Lower lobe of right lung (tissue), 2 donors: ENCODE measurements around the gene FHIT. TPM values are rescaled to one million over a fixed set of nuclear protein-coding genes. Genes with fewer than 3 reads are reported as not detected.

Source experiments
- ATAC-seq, 2 donors: fragments of 200-7000 bp; cut with Tn5 transposase; one replicate each; pipeline ENCODE4 v1.9.1; 2020 to 2022; ENCODE audit warnings: mild to moderate bottlenecking in 2 of 2, moderate library complexity in 2 of 2
- DNase-seq: peaks from one replicate; pipeline ENCODE4 v3.0.0-alpha.2; 2020
- H3K27ac ChIP-seq: fragments of 200-600 bp; one replicate; pipeline ENCODE4 v1.8.0; 2022
- H3K27me3 ChIP-seq: fragments of 200-600 bp; one replicate; pipeline ENCODE4 v1.8.0; 2022; ENCODE audit warnings: low read depth
- H3K36me3 ChIP-seq: fragments of 200-600 bp; one replicate; pipeline ENCODE4 v1.8.0; 2022; ENCODE audit warnings: mild to moderate bottlenecking
- H3K4me1 ChIP-seq: fragments of 200-600 bp; one replicate; pipeline ENCODE4 v1.8.0; 2022
- H3K4me3 ChIP-seq: fragments of 200-600 bp; one replicate; pipeline ENCODE4 v1.8.0; 2022; ENCODE audit warnings: mild to moderate bottlenecking
- H3K9me3 ChIP-seq: fragments of 200-600 bp; one replicate; pipeline ENCODE4 v1.8.0; 2022
- CTCF ChIP-seq: fragments of 200-600 bp; IDR thresholded peaks from one replicate; pipeline ENCODE4 v1.8.0; 2022; ENCODE audit warnings: antibody characterized with exemption, mild to moderate bottlenecking
- intact Hi-C: fragments of 100-400 bp; cut with DNase I; formaldehyde crosslinking; loops from one replicate; pipeline ENCODE4 v1.11.0; 2022
- total RNA-seq: library from RNA; stranded (reverse); fragmentation: NEBNext Ultra II Directional; extraction: Animal tissue kit (Norgen Biotek cat#: 25700); gene quantifications from one replicate; pipeline ENCODE4 v1.2.1, GENCODE V29; 2021
- donor health status: DM: no; HTN: yes; CAD: no; lungs with severe emphysema.

The FHIT gene
- total RNA-seq, 1 donor from 2014 or later, result 10.3 TPM

- H3K27me3 ChIP-seq, result no peaks in the 10 kb centered on the region
- H3K4me1 ChIP-seq, result no peaks in the 10 kb centered on the region
- H3K36me3 ChIP-seq, result no peaks in the 10 kb centered on the region
- H3K4me3 ChIP-seq, result no peak overlapping the region
- no peaks in the 10 kb centered on the region for H3K9me3 ChIP-seq
- H3K27ac ChIP-seq, result no peak overlapping the region
- no peak for DNase-seq
- no peak for TF ChIP-seq CTCF
- intact Hi-C loops, result no loop called here
- ATAC-seq, result no peak
Observed at GRCh38 chr3:60531759-60532158, 719.5 kb downstream of the FHIT start.

GRCh38 chr3:60528651-60529050, 722.6 kb downstream of the FHIT start:
- TF ChIP-seq CTCF, result no peak
- no peaks in the 10 kb centered on the region for H3K9me3 ChIP-seq
- ATAC-seq (no peak), DNase-seq (no peak)
- intact Hi-C loops, result no loop called here
- no peaks in the 10 kb centered on the region for H3K27me3 ChIP-seq
- no peaks in the 10 kb centered on the region for H3K36me3 ChIP-seq
- H3K4me1 ChIP-seq, result no peaks in the 10 kb centered on the region
- H3K4me3 ChIP-seq, result no peak overlapping the region
- no peak overlapping the region for H3K27ac ChIP-seq

GRCh38 chr3:60523536-60523935, 727.7 kb downstream of the FHIT start:
- intact Hi-C loops, result no loop called here
- no peaks in the 10 kb centered on the region for H3K27me3 ChIP-seq
- no peak overlapping the region for H3K27ac ChIP-seq
- TF ChIP-seq CTCF, result no peak
- H3K4me3 ChIP-seq, result no peak overlapping the region
- no peaks in the 10 kb centered on the region for H3K36me3 ChIP-seq
- ATAC-seq (no peak), DNase-seq (no peak)
- H3K4me1 ChIP-seq, result no peaks in the 10 kb centered on the region
- no peaks in the 10 kb centered on the region for H3K9me3 ChIP-seq

- Histone ChIP-seq H3K27ac (no peak overlapping the region), H3K4me3 (no peak overlapping the region), H3K36me3 (no peaks in the 10 kb centered on the region), H3K4me1 (no peaks in the 10 kb centered on the region), H3K27me3 (no peaks in the 10 kb centered on the region), H3K9me3 (no peaks in the 10 kb centered on the region)
- DNase-seq (no peak), ATAC-seq (no peak)
- intact Hi-C loops, result no loop called here
- TF ChIP-seq CTCF, result no peak
Observed at GRCh38 chr3:60517134-60517533, 734.1 kb downstream of the FHIT start.

GRCh38 chr3:60514866-60515265, 736.4 kb downstream of the FHIT start:
- Histone ChIP-seq H3K9me3 (no peaks in the 10 kb centered on the region), H3K27me3 (no peaks in the 10 kb centered on the region), H3K4me1 (no peaks in the 10 kb centered on the region), H3K27ac (no peak overlapping the region), H3K4me3 (no peak overlapping the region), H3K36me3 (no peaks in the 10 kb centered on the region)
- TF ChIP-seq CTCF, result no peak
- intact Hi-C loops, result no loop called here
- no peak for DNase-seq
- ATAC-seq, result no peak

GRCh38 chr3:60514085-60514649, 737.1 kb downstream of the FHIT start:
- intact Hi-C loops, result no loop called here

More at GRCh38 chr3:60514085-60514649, 737.1 kb downstream of the FHIT start:
- no peak overlapping the region for H3K27ac ChIP-seq
- no peaks in the 10 kb centered on the region for H3K4me1 ChIP-seq
- ATAC-seq (no peak), DNase-seq (no peak)
- H3K27me3 ChIP-seq, result no peaks in the 10 kb centered on the region
- no peaks in the 10 kb centered on the region for H3K9me3 ChIP-seq
- H3K4me3 ChIP-seq, result no peak overlapping the region
- TF ChIP-seq CTCF, result no peak
- H3K36me3 ChIP-seq, result no peaks in the 10 kb centered on the region
